ENCODE data around the gene GDPD3. TPM values are rescaled to one million over a fixed set of nuclear protein-coding genes. Genes with fewer than 3 reads are reported as not detected.

The GDPD3 gene
- total RNA-seq, 1 experiment from 2014 or later: 3.8 TPM

DNA sequence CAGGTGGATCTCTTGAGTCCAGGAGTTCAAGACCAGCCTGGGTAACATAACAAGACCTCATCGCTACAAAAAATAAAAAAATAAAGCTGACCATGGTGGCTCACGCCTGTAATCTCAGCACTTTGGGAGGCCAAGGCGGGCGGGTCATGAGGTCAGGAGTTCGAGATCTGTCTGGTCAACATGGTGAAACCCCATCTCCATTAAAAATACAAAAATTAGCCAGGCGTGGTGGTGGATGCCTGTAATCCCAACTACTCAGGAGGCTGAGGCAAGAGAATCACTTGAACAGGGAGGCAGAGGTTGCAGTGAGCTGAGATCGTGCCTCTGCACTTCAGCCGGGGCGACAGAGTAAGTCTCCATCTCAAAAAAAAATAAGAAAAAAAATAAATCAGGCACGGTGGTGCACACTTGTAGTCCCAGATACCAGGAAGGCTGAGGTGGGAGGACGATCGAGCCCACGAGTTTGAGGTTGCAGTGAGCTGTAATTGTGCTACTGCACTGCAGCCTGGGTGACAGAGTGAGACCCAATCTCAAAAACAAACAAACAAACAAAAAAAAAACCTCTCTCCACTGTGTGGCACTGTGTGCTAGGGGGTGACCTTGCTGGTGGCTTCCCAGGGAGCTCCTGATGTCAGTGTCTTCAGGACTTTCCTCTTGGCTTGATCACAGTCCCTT is 29.5 kb upstream of the GDPD3 start:
- no CpG with 5 or more reads among the region's 13 CpGs for WGBS (ENCODE audit: extremely low coverage, insufficient read length, low lambda C conversion rate)
- Histone ChIP-seq H3T11ph (ENCODE audit: low read length) (no peak overlapping the region), H3K79me1 (ENCODE audit: insufficient read depth, low read depth, low read length, poor library complexity, severe bottlenecking) (no peaks in the 10 kb centered on the region), H2AFZ (ENCODE audit: low read length) (no peak overlapping the region), H4K20me1 (ENCODE audit: control insufficient read depth, insufficient read depth, insufficient read length) (no peaks in the 10 kb centered on the region), H2BK20ac (ENCODE audit: low read depth, low read length, poor library complexity, severe bottlenecking) (no peak overlapping the region), H3K4me1 (ENCODE audit: insufficient read depth, low read length) (no peaks in the 10 kb centered on the region), H3K56ac (ENCODE audit: insufficient read length, low read depth, low read length) (no peak overlapping the region), H4K8ac (replicated peaks; ENCODE audit: insufficient read length, low read depth, low read length) (no peak overlapping the region), H2BK12ac (ENCODE audit: insufficient read length, low read depth, low read length) (no peak overlapping the region), H3K4me2 (ENCODE audit: insufficient read depth, insufficient read length, low read length) (no peak overlapping the region), H3K23ac (ENCODE audit: insufficient read length, low read depth, low read length) (no peak overlapping the region), H3K14ac (ENCODE audit: insufficient read depth, low read length) (no peak overlapping the region), H3K9ac (ENCODE audit: extremely low read depth, insufficient read length, low read length) (no peak overlapping the region), H3K23me2 (ENCODE audit: insufficient read length, low read depth, low read length, poor library complexity, severe bottlenecking) (peaks cover 3% of the 10 kb centered on the region), H4K5ac (ENCODE audit: insufficient read length, low read depth, low read length) (no peak overlapping the region), H3K27me3 (ENCODE audit: insufficient read depth, low read length) (no peaks in the 10 kb centered on the region), H3K9me3 (ENCODE audit: control insufficient read depth, low read depth, low read length) (no peaks in the 10 kb centered on the region), H3K79me2 (ENCODE audit: insufficient read depth, low read length) (no peaks in the 10 kb centered on the region), H3K27ac (ENCODE audit: insufficient read length, low read depth, low read length) (no peak overlapping the region), H3K4ac (ENCODE audit: low read depth, low read length) (no peak overlapping the region), H2BK120ac (ENCODE audit: low read depth, low read length, poor library complexity, severe bottlenecking) (no peak overlapping the region), H4K91ac (ENCODE audit: insufficient read length, low read depth, low read length) (no peak overlapping the region), H2AK5ac (ENCODE audit: insufficient read length, low read length) (no peak overlapping the region), H2BK15ac (ENCODE audit: low read depth, low read length) (no peak overlapping the region), H2BK5ac (ENCODE audit: insufficient read length, low read length) (no peak overlapping the region), H3K18ac (ENCODE audit: insufficient read length, low read depth, low read length) (no peak overlapping the region)
- Mint-ChIP-seq H3K4me3 (no peak overlapping the region; a peak in 1 of 5 replicates), H3K36me3 (ENCODE audit: insufficient read depth in 1 of 3, low read depth in 3 of 3) (no peaks in the 10 kb centered on the region), H3K27me3 (ENCODE audit: low read depth) (peaks cover 2% of the 10 kb centered on the region), H3K4me1 (no peaks in the 10 kb centered on the region), H3K27ac (no peak overlapping the region; a peak in 1 of 7 replicates), H3K9me3 (peaks cover 0 to under 1% of the 10 kb centered on the region in 2 experiments; a peak in 1 of 5 replicates)
- TF ChIP-seq, protein P1, sequence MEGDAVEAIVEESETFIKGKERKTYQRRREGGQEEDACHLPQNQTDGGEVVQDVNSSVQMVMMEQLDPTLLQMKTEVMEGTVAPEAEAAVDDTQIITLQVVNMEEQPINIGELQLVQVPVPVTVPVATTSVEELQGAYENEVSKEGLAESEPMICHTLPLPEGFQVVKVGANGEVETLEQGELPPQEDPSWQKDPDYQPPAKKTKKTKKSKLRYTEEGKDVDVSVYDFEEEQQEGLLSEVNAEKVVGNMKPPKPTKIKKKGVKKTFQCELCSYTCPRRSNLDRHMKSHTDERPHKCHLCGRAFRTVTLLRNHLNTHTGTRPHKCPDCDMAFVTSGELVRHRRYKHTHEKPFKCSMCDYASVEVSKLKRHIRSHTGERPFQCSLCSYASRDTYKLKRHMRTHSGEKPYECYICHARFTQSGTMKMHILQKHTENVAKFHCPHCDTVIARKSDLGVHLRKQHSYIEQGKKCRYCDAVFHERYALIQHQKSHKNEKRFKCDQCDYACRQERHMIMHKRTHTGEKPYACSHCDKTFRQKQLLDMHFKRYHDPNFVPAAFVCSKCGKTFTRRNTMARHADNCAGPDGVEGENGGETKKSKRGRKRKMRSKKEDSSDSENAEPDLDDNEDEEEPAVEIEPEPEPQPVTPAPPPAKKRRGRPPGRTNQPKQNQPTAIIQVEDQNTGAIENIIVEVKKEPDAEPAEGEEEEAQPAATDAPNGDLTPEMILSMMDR (conservative IDR thresholded peaks at IDR 0.05): peak; percentile 44; the same call in 2 of the 3 replicates
- peak; percentile 30 for DNase-seq

Data from H9 (cell line).